ENCODE measurements around the gene PHACTR1. TPM values are rescaled to one million over a fixed set of nuclear protein-coding genes. Genes with fewer than 3 reads are reported as not detected.

PHACTR1 gene
- total and polyA plus RNA-seq, 2 of the 4 experiments (the other 2 are of a cell fraction) = not detected

- Histone ChIP-seq H2AK9ac (replicated peaks; ENCODE audit: low read depth, low read length, poor library complexity) (no peak overlapping the region), H2AFZ (replicated peaks; ENCODE audit: low read length, poor library complexity) (no peak overlapping the region), H2BK15ac (ENCODE audit: low read depth, low read length) (no peak overlapping the region), H2BK5ac (ENCODE audit: low read depth, low read length, poor library complexity, severe bottlenecking) (no peak overlapping the region), H3K14ac (replicated peaks; ENCODE audit: low read depth, low read length) (no peak overlapping the region), H2AK5ac (ENCODE audit: low read depth, low read length) (no peak overlapping the region), H2BK120ac (ENCODE audit: low read depth, low read length) (no peak overlapping the region), H3K18ac (ENCODE audit: low read depth, low read length) (no peak overlapping the region), H4K8ac (ENCODE audit: low read depth in 2 of 2, low read length in 2 of 2) (no peak overlapping the region), H3K56ac (ENCODE audit: extremely low read depth, insufficient read depth, low read length) (no peak overlapping the region), H2BK20ac (ENCODE audit: low read depth, low read length) (no peak overlapping the region), H3K27me3 (ENCODE audit: control insufficient read depth, insufficient read depth, low read length) (no peaks in the 10 kb centered on the region), H3K79me1 (ENCODE audit: low read depth in 1 of 2, low read length in 2 of 2) (no peaks in the 10 kb centered on the region), H3K27ac (ENCODE audit: insufficient read depth, low read length) (no peak overlapping the region), H3K4me2 (ENCODE audit: low read depth, low read length) (no peak overlapping the region), H3K23ac (ENCODE audit: low read depth, low read length) (no peak overlapping the region), H3K4me1 (ENCODE audit: control insufficient read depth, insufficient read depth, low read length) (no peaks in the 10 kb centered on the region), H3K9me1 (ENCODE audit: insufficient read depth, low read length) (no peaks in the 10 kb centered on the region), H4K5ac (ENCODE audit: low read depth, low read length) (no peak overlapping the region), H3K4me3 (ENCODE audit: insufficient read depth, low read depth, low read length) (no peak overlapping the region), H3K9me3 (ENCODE audit: control insufficient read depth, insufficient read depth, low read length) (peaks cover 5% of the 10 kb centered on the region; the same call in 1 of the 2 replicates), H4K20me1 (ENCODE audit: insufficient read depth, low read length) (no peaks in the 10 kb centered on the region), H3K4ac (ENCODE audit: low read depth, low read length) (no peak overlapping the region), H3K36me3 (ENCODE audit: control insufficient read depth, insufficient read depth, low read length) (no peaks in the 10 kb centered on the region), H3K9ac (ENCODE audit: low read depth, low read length) (no peak overlapping the region), H4K91ac (ENCODE audit: insufficient read depth, low read depth, low read length) (no peak overlapping the region)
- ChIA-PET POLR2A (ENCODE audit: unreplicated experiment) (no interaction called here), CTCF (no interaction called here)
- TF ChIP-seq FOS (IDR thresholded peaks at IDR 0.05; ENCODE audit: low read depth, low read length) (no peak), USF2 (IDR thresholded peaks at IDR 0.05; ENCODE audit: low read depth, low read length) (no peak), CTCF (conservative IDR thresholded peaks at IDR 0.05; ENCODE audit: low read depth, low read length) (no peak), BHLHE40 (IDR thresholded peaks at IDR 0.05; ENCODE audit: low read depth, low read length) (no peak), SMC3 (IDR thresholded peaks at IDR 0.05; ENCODE audit: low read depth, low read length) (no peak), RCOR1 (IDR thresholded peaks at IDR 0.05; ENCODE audit: insufficient replicate concordance, low read length) (no peak), ELK1 (IDR thresholded peaks at IDR 0.05; ENCODE audit: borderline replicate concordance, low read depth, low read length) (no peak), CEBPB (IDR thresholded peaks at IDR 0.05; ENCODE audit: low read depth, low read length) (no peak), MXI1 (IDR thresholded peaks at IDR 0.05; ENCODE audit: borderline replicate concordance, low read depth, low read length) (no peak), MAZ (IDR thresholded peaks at IDR 0.05; ENCODE audit: borderline replicate concordance, low read depth, low read length) (no peak), CHD1 (IDR thresholded peaks at IDR 0.05; ENCODE audit: low read depth, low read length) (no peak), POLR2A (IDR thresholded peaks at IDR 0.05; ENCODE audit: low read depth, low read length) (no peak), NFE2L2 (IDR thresholded peaks at IDR 0.05; ENCODE audit: low read depth, low read length) (no peak), MAFK (IDR thresholded peaks at IDR 0.05; ENCODE audit: low read depth, low read length) (no peak), RAD21 (IDR thresholded peaks at IDR 0.05; ENCODE audit: low read length) (no peak), RFX5 (IDR thresholded peaks at IDR 0.05; ENCODE audit: low read depth, low read length) (no peak)
- WGBS, 2 experiments (ENCODE audit: extremely low coverage in 2 of 2, insufficient read length in 1 of 2) = no CpG with 5 or more reads among the region's 4 CpGs
- dilution Hi-C loops (cut with HindIII; ENCODE audit: low sequenced_read_pairs, unreplicated experiment) = no loop called here
- in situ Hi-C loops (cut with MboI; ENCODE audit: low sequenced_read_pairs) = no loop called here
- DNase-seq (no peak), ATAC-seq (ENCODE audit: low read depth) (no peak)
- intact Hi-C loops (cut with micrococcal nuclease) = no loop called here
- no TSS peak for BruUV-seq (replicated peaks)
Measured at GRCh38 chr6:12806136-12806535, 89.6 kb downstream of the PHACTR1 start.
